GM19395 (cell line): ENCODE measurements around the gene SLC25A26.

ENCODE experiments used
- ATAC-seq: cut with Tn5 transposase; IDR thresholded peaks from one replicate; pipeline ENCODE4 v1.9.1; 2021; ENCODE audit warnings: mild to moderate bottlenecking, moderate library complexity; ENCODE audit not compliant: unreplicated experiment

Gene SLC25A26, protein sequence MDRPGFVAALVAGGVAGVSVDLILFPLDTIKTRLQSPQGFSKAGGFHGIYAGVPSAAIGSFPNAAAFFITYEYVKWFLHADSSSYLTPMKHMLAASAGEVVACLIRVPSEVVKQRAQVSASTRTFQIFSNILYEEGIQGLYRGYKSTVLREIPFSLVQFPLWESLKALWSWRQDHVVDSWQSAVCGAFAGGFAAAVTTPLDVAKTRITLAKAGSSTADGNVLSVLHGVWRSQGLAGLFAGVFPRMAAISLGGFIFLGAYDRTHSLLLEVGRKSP

DNA sequence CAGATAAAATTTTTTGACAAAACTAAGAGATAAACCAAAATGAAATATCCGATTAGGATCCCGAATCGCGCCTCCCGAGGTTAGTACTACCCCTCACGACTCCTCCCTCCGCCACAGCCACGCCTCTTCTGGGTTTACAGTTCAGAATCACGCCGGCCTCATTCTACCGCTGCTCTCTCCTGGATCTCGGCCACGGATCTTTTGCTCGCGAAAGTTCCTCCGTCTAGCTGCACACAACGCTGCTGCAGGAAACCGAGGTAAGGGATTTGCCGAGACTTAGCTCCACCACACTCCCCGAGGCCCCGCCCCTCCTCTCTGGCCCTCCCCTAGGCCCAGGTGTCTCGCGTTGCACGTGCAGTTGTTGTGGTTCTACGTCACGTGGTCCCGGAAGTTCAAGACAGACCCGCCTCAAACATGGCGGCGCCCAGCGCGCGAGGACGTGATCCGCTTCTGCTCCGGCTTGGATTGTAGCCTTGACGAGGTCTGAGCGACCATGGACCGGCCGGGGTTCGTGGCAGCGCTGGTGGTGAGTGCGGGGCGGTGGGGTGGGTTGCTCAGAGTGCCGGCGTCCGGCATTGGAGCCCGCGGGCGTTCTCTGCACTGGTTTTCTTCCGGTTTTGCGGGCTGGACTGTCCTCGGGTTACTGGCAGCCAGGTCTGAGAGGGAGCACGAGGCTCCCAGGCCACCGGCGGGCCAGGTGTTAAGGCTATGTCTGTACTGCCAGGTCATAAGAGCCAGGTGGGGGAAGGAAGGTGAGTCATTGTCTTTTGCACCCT, at the start of gene SLC25A26:
SLC25A26 (plus strand) TSS at position 400 of the 776 bp plus-strand sequence; CDS start at position 494, 94 bp downstream.
- peak; percentile 100 for ATAC-seq

DNA sequence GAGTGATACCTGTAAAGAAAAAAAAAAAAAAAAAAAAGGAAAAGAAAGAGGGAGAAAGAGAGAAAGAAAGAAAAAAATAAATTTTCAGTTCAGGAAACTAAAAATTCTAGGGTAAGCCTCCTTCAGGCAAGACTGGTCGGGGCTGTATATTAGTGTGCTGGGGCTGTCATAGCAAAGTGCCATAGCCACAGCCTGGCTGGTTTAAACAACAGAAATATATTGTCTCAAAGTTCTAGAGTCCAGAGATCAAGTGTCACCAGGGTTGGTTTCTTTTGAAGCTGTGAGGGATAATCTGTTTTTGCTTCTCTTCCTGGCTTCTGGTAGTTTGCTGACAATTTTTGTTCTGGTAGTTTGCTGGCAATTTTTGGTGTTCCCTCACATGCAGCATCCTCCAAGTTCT, 48.4 kb upstream of the SLC25A26 start:
- ATAC-seq = no peak

DNA sequence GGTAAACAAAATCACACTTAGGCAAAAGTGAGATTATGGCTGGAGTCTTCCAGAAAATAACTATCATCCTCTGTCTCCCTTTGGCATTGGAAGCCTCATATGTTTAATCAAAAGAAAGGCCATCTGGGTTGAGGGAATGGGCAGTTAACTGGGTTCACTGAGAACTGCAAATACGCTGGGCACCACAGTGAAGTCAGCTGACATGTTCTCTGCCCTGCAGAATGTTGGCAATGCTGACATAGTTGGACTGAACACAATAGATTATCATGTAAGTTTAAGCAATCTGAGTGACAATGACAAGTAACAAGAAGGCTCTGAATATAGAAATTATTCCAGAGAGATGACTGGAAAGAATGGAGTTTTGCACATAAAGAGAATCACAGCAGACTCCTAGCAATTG, 43.8 kb upstream of the SLC25A26 start:
- ATAC-seq = no peak

DNA sequence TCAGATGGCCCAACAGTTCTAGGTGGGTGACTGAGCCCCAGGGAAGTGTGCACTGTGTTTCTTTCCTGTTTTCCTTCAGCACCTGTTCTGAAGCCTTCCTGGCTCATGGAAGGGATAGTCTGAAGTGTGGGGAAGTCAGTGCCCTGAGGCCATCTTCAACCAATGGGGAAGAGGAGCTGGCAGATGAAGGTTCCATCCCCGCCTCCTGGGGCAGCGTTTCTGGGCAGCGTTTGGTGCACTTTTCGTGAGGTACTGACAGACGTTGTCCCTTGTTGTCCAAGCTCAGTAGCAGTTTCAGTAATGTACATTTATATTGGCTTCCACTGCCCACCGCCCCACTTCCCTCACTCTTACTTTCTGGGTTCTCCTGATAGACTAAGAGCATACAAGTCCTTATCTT, 42.6 kb upstream of the SLC25A26 start:
- no peak for ATAC-seq

DNA sequence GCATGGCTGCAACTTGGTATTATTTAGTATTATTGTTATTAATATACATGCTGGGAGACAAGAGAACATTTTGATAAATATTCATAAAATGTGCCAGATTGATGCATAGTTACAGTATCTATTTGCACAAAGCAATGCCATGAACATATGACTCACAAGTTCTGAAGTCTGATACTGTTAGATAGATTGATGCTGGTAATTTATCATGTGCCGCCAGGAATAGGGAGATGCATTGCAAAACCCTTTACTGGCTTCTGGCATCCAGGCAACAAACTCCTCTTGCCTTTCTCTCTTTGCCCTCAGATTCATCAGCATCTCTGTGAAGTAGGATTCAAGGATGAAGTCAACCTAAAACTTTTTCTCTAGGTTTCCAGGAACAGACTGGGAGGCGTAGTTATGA, 41.0 kb upstream of the SLC25A26 start:
- no peak for ATAC-seq

DNA sequence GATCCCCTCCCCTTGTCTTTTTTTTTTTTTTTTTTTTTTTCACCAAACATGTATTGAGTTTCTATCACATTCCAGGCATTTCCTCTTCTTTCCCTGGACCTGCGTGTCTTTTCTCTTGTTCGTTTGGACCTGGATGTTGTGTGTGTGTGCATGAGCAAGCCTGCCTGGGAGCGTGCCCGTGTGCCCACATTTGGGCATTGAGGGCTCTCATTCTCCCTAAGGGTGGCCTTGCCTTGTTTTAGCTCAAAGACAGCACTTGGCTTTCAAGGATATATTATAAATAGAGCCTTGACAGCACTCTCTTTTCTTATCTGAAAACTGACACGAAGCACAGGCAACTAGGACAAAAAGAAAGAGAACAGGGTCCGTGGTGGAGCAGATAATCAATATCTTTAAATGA, 39.0 kb upstream of the SLC25A26 start:
- no peak for ATAC-seq

DNA sequence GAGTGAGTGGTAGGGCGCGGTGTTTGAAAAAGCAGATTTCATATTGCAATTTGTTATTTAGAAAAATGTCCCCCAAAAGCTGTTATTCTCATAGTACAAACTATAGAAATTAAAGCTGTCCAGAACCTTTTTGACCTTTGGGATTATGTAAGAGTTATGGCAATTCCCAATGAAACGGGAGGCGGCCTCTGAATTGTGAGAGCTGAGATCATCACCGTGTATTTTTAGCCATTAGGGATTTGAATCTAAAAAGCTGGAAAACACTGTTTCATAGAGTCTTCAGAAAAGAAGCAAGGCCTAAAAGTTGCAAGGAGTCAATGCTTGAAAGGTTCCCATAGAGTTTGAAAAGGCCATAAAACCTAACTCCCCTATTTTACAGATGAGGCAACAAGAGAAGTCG, 38.6 kb upstream of the SLC25A26 start:
- ATAC-seq = no peak

DNA sequence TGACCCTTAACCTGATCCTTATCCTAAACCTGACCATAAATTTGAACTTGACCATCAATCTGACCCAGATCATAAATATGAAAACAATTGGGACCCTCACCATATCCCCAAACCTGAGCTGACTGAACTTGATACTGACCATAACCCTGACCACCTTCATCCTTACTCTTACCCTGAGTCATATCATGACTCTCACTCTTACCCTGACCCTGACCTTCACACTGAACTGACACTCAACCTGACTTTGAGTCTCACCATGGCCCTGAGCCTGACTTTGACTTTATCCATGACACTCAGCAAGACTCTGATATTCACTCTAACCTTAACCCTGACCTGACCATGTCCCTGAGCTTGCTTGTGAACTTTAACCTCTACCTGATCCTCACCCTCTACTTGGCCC, 34.3 kb upstream of the SLC25A26 start:
- ATAC-seq = no peak

DNA sequence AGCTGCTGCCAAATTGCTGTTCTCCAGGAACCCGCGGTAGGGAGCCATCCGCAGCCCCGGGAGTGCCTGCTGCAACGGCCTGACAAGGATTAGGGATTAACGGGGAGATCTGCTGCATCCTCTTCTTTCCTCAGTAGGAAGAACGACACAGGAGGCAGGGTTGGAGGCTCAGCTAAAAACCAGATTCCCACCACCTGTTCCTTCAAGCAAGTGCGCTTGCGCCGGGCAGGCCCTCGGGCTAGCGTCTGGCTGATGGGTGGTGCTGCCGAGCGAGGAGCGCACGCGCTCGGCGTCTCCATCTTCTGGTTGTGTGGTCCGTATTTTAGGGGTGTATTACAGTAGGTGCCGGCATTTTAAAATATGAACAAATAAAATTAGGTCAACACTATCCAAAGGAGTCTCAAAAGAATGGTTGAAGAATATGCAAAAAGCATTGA, 25.4 kb upstream of the SLC25A26 start:
- ATAC-seq = no peak

DNA sequence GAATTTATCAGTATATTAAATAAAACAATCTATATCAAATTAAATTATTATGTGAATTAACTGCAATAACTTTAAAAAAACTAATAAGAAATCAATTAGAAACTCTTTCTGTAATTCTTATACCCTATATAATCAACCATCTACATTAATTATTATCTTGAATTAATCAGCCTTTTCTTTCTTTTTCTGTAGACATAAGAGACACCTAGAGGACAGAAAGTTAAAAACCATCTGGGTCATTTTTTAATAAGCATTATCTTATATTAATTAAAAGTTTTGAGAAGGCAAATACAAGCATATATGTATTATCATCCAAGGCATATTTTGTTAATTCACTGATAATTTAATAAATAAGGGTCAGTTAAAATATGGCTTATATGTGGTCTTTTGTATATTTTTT, 24.2 kb upstream of the SLC25A26 start:
- no peak for ATAC-seq

DNA sequence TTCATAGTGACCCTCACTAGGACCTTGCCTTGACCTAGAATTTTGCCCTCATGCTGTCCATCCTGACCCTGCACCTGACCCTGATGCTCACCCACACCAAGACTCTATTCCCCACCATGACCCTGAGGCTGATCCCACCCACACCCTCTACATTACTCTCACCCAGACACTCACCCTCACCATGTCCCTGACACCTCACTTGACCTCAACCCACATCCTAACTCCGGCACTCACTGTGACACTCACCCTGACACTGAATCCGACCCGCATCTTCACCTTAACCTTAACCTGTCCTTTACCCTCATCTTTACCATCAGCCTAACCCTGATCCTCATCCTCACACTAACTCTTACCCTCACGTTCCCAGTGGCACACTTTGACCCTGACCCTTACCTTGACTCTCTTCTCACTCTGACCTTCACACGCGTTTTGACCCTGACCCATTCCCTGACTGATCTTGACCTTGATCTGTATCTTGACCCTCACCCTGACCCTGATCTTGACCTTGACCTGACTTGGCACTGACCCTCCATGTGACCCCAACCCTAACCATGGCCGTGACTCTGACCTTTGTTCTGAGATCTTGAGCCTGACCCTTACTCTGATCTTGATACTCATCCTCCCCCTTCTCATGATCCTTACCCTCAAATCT, 22.2 kb upstream of the SLC25A26 start:
- no peak for ATAC-seq

DNA sequence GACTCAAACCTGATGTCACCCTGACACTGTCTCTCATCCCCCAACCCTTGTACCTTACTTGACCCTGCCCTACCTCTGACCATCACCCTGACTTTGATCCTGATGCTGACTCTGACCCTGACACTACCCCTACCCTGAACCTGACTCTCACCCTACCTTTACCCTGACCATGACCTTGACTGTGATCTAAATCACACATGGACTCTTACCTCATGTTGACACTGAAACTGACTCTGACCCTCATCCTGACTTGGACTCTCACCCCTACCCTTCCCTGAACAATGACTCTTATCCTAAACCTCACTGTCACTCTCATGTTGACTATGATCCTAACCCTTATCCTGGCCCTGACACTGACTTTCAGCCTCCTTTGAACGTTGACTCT, 21.7 kb upstream of the SLC25A26 start:
- ATAC-seq = no peak

DNA sequence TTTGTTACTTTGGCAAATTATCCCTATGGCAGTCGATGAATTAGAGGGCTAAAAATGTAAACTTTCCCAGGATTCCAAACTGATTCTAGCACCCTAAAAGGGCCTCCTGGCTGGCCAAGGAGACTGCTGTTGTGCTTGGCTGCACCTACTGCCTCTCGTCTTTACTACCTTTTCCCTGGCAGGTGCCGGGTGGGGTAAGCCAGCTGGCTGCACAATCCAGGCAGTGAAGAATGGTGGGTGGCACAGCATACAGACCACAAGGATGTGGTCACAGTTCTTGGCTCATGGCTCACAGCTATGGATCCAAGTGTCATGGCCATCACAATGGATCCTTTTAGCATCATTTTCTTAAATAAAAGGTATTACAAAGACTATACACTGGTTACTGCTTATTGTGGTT, 20.7 kb upstream of the SLC25A26 start:
- no peak for ATAC-seq

DNA sequence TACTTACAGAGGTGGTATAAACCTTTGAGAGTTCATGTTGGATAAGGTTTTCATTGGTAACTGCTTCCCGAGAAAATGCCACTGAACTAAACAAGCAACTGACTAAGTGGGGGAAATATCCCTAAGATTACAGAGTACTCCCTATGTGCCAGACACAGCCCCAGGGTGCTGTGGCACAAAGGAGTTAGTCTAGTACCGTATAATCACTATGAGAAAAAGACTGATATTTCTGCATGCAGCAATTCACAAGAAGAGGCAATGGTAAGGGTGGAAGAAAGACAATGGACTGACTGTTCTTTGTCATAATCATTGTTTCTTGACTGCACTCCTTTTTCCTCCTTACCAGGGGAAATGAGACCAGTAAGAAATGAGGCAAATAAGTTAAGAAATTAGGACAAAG, 20.0 kb upstream of the SLC25A26 start:
- ATAC-seq = no peak

DNA sequence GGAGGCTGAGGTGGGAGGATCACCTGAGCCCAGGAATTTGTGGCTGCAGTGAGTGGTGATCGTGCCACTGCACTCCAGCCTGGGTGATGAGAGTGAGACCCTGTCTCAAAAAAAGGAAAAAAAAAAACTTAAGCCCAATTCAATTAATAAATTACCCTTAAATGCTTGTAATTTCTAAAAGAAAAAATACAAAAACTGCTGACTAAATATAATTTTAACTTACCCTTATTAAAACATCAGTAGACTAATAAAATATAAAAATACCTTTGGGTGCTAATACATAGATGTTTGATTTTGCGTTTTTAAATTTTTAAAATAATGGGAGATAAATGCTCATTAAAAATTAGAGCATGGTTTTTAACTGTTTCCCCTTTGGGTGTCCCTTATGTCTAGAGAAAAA, 17.5 kb upstream of the SLC25A26 start:
- no peak for ATAC-seq

DNA sequence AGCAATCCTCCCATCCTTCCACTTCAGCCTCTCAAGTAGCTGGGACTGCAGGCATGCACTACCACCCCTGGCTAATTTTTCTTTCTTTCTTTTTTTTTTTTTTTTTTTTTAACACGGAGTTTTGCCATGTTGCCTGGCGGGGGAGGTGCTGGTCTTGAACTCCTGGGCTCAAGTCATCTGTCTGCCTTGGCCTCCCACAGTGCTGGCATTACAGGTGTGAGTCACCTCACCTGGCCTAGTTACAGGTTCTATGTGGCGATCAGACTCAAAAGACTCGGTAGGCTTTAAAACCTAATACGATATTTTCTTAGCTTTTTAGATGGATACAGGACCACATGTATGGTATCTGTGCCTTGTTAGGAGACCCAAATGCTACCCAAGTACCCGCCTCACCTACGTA, 14.0 kb upstream of the SLC25A26 start:
- ATAC-seq = no peak

DNA sequence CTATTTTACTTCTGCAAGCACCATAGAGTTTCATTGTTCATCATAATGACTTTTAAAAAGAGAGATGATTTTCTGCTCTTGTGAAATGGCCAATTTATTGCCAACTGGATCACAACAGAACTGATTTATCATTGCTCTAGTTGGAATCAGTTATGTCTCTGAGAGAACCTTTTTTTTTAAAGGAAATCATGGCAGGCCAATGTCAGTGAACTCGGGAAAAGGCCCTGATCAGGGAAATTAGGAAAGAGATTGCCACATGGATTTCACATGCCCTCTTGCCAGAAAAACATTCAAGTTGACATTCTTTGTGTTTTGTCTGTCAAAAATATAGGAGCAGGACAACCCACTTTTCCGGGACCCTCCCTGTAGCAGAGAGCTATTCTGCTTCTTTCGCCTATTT, 12.6 kb upstream of the SLC25A26 start:
- ATAC-seq = no peak

DNA sequence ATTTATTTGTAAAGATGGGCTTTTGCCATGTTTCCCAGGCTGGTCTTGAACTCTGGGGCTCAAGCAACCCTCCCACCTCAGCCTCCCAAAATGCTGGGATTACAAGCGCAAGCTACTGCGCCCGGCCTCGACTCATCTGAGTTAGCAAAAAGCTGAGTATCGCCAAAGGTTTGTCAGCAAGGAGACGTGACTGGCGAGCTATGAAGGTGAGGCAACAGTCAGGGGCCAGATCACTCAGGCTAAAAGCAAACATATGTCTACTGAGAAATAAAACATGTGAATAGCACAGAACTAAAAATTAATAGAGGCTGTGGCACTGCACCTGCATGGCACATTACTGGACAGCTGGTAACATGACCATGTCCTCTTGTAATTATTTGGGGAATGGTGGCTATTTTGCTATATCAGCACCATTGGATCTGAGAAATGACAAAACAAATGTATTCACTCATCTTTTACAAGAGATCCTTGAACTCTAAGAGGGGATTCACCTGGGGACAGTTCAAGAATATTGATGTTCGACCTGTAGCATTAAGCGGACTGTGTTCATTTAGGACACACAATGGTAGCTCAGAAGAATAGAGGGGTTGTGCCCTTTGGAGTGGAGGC, 10.0 kb upstream of the SLC25A26 start:
- ATAC-seq = no peak

DNA sequence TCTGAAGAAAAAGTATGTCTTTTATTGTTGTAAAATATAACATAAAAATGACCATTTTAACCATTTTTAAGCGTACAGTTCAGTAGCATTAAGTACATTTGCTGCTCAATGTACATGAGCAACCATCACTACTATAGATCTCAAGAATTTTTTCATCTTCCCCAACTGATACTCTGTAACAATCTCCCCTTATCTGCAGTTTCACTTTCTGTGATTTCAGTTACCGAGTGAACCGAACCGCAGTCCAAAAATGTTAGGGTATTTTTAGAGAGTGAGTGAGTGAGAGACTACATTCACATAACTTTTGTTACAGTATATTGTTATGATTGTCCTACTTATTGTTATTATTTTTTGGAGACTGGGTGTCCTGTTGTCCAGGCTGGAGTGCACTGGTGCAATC, 9.0 kb upstream of the SLC25A26 start:
- no peak for ATAC-seq

DNA sequence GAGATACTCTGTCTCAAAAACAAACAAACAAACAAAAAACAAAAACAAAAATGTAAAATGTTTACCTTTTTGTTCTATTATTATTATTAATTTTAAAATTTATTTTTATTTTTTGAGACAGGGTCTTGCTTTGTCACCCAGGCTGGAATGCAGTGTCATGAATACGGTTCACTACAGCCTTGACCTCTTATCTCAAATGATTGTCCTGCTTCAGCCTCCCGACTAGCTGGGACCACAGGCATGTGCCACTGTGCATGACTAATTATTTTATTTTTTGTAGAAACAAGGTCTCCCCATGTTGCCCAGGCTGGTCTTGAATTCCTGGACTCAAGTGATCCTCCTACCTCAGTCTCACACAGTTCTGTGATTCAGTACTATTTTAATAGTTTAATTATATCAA, 5.7 kb upstream of the SLC25A26 start:
- ATAC-seq = no peak

DNA sequence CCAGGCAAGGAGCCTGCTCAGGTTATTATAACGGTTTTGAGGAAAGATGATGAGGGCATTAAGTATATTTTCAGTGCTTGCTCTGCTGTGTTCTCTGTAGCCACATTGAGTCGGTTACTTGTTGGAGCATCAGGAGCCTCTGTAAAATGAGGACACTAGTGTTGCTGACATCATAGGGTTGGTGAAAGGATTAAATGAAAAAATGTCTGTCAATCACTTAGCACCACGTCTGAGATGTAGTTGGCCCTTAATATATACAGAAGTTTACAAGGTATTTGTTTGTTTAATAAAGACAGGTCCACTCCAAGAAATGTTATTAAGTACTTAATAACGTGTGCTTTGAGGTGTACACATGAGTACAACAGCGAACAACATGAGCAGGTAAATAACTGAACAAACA, 735 bp upstream of the SLC25A26 start:
- no peak for ATAC-seq

DNA sequence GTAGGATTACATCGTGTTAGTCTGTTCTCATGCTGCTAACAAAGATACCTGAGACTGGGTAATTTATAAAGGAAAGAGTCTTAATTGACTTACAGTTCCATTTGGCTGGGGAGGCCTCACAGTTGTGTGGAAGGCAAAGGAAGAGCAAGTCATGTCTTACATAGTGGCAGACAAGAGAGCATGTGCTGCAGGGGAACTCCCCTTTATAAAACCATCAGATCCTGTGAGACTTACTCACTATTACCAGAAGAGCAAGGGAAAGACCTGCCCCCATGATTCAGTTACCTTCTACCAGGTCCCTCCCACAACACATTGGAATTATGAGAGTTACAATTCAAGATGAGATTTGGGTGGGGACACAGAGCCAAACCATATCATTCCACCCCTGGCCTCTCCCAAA, 3.4 kb downstream of the SLC25A26 start:
- ATAC-seq = no peak
